ENCODE results near the gene FAT4. TPM values are rescaled to one million over a fixed set of nuclear protein-coding genes. Genes with fewer than 3 reads are reported as not detected.
A peak's percentile ranks its signal among the peaks of the same experiment; 100 is the strongest.

FAT4 gene
- polyA plus RNA-seq, 1 of the 3 experiments (the other 2 are of a cell fraction), result 6.6 TPM

- no peak overlapping the region for H3K4me2 ChIP-seq
- TF ChIP-seq RCOR1 (IDR thresholded peaks at IDR 0.05; ENCODE audit: low read length) (no peak), TCF12 (IDR thresholded peaks at IDR 0.05) (no peak), FOSL2 (IDR thresholded peaks at IDR 0.05; ENCODE audit: borderline replicate concordance, low read depth) (no peak), GATA2 (CRISPR knock-in tag; IDR thresholded peaks at IDR 0.05) (no peak), MXI1 (IDR thresholded peaks at IDR 0.05; ENCODE audit: low read depth, low read length) (no peak), EZH2phosphoT487 (IDR thresholded peaks at IDR 0.05; ENCODE audit: borderline replicate concordance, low read depth) (no peak), CTCF (IDR thresholded peaks at IDR 0.05) (no peak), MEF2A (IDR thresholded peaks at IDR 0.05; ENCODE audit: borderline replicate concordance, low read depth) (no peak), IRF3 (IDR thresholded peaks at IDR 0.05; ENCODE audit: low read depth, low read length) (no peak), REST (IDR thresholded peaks at IDR 0.05; ENCODE audit: low read depth, low read length) (no peak), EP300 (IDR thresholded peaks at IDR 0.05; ENCODE audit: borderline replicate concordance in 1 of 2, low read depth in 1 of 2, low read length in 1 of 2) (no peak), RFX5 (IDR thresholded peaks at IDR 0.05; ENCODE audit: low read length) (no peak), USF1 (IDR thresholded peaks at IDR 0.05; ENCODE audit: borderline replicate concordance, low read depth) (no peak), FOXM1 (IDR thresholded peaks at IDR 0.05; ENCODE audit: low read depth) (no peak)
- H3K27ac ChIP-seq (ENCODE audit: low read depth in 2 of 2, low read length in 1 of 2), result no peak overlapping the region
- no peak overlapping the region for H3K9ac ChIP-seq
- no peak overlapping the region for H3K4me3 ChIP-seq (ENCODE audit: low read depth in 2 of 2, low read length in 1 of 2)
- POLR2A ChIA-PET, result no interaction called here
- H3K4me1 ChIP-seq (ENCODE audit: control insufficient read depth in 1 of 2, insufficient read depth in 2 of 2, low read depth in 1 of 2, low read length in 1 of 2), result peaks cover 4 to 11% of the 10 kb centered on the region in 2 experiments; a peak in 3 of 4 replicates
- H3K79me2 ChIP-seq (ENCODE audit: insufficient read depth), result no peaks in the 10 kb centered on the region
- 59% methylated on average over 3 of the region's 3 CpGs for WGBS (ENCODE audit: low lambda C conversion rate)
- CTCF ChIA-PET, result interaction anchor here (2.1 kb wide), 1 partner anchor 16 kb away, joined by 9 read pairs; no protein-coding TSS in a partner anchor
- H4K20me1 ChIP-seq (ENCODE audit: insufficient read depth), result no peaks in the 10 kb centered on the region
- peak overlapping the region; percentile 32; the same call in 1 of the 2 replicates for H2AFZ ChIP-seq (ENCODE audit: low read depth)
- no peaks in the 10 kb centered on the region for H3K36me3 ChIP-seq (replicated peaks in 1 of 2; ENCODE audit: control insufficient read depth in 1 of 2, insufficient read depth in 2 of 2, low read length in 1 of 2)
- no peaks in the 10 kb centered on the region for H3K9me2 ChIP-seq
- no peaks in the 10 kb centered on the region; the same call in 1 of the 2 replicates for H3K9me3 ChIP-seq
- no peak for DNase-seq
- H3K27me3 ChIP-seq (ENCODE audit: insufficient read depth), result no peaks in the 10 kb centered on the region
- no peaks in the 10 kb centered on the region for H3F3A ChIP-seq (replicated peaks; ENCODE audit: insufficient read depth)
Observed at GRCh38 chr4:125267630-125268029, 47.1 kb upstream of the FAT4 start.

Data from SK-N-SH (cell line).